Neuronal stem cell (in vitro differentiated cells): ENCODE measurements around the gene ULK3. TPM values are rescaled to one million over a fixed set of nuclear protein-coding genes. Genes with fewer than 3 reads are reported as not detected.

Experiments
- DNase-seq: peaks from one replicate; pipeline ENCODE4 v3.0.0-alpha.2; 2013; ENCODE audit warnings: low spot score
- H2AFZ ChIP-seq: one replicate; pipeline ENCODE4 v1.6.1; 2013; ENCODE audit warnings: mild to moderate bottlenecking, low read length, inconsistent platforms
- H2AK5ac ChIP-seq: 2 replicates; pipeline ENCODE4 v1.6.1; 2013; ENCODE audit warnings: low read depth, mild to moderate bottlenecking, inconsistent platforms, low read length, moderate library complexity, mixed read lengths
- H2BK120ac ChIP-seq: 2 replicates; pipeline ENCODE4 v1.6.1; 2013; ENCODE audit warnings: low read depth, mild to moderate bottlenecking, inconsistent platforms, low read length, moderate library complexity, mixed read lengths
- H2BK12ac ChIP-seq: one replicate; pipeline ENCODE4 v1.6.1; 2013; ENCODE audit warnings: low read length, inconsistent platforms
- H2BK15ac ChIP-seq: 2 replicates; pipeline ENCODE4 v1.6.1; 2013; ENCODE audit warnings: mild to moderate bottlenecking, low read length, inconsistent platforms, mixed read lengths
- H2BK5ac ChIP-seq: one replicate; pipeline ENCODE4 v1.6.1; 2013; ENCODE audit warnings: inconsistent platforms, mild to moderate bottlenecking, low read length, moderate library complexity
- H3K14ac ChIP-seq: one replicate; pipeline ENCODE4 v1.6.1; 2013; ENCODE audit warnings: low read length, inconsistent platforms
- H3K18ac ChIP-seq: 2 replicates; pipeline ENCODE4 v1.6.1; 2013; ENCODE audit warnings: low read length, inconsistent platforms
- H3K23ac ChIP-seq: 2 replicates; pipeline ENCODE4 v1.6.1; 2013; ENCODE audit warnings: low read depth, mild to moderate bottlenecking, mixed read lengths, low read length, inconsistent platforms; ENCODE audit not compliant: poor library complexity
- H3K27ac ChIP-seq: replicated peaks from 3 replicates; pipeline ENCODE4 v1.5.1; 2013; ENCODE audit warnings: low read length, inconsistent platforms
- H3K27me3 ChIP-seq, 3 experiments: 2 replicates each; pipeline ENCODE4 v1.6.1; 2013; ENCODE audit warnings: low read length in 3 of 3, mild to moderate bottlenecking in 2 of 3, inconsistent platforms in 1 of 3, low read depth in 1 of 3, mixed read lengths in 1 of 3, moderate library complexity in 1 of 3; ENCODE audit not compliant: control insufficient read depth in 3 of 3, insufficient read depth in 3 of 3
- H3K36me3 ChIP-seq, 2 donors: replicated peaks in 1 of 2; 2 replicates each; pipeline ENCODE4 v1.6.1; 2013; ENCODE audit warnings: low read length in 2 of 2; ENCODE audit not compliant: control insufficient read depth in 2 of 2, insufficient read depth in 2 of 2
- H3K4ac ChIP-seq: 2 replicates; pipeline ENCODE4 v1.6.1; 2013; ENCODE audit warnings: inconsistent platforms, mild to moderate bottlenecking, low read length, moderate library complexity
- H3K4me1 ChIP-seq, 2 donors: 1 replicate in 1 of 2; 2 replicates in 1 of 2; pipeline ENCODE4 v1.6.1; 2013; ENCODE audit warnings: low read length in 2 of 2, low read depth in 1 of 2; ENCODE audit not compliant: control insufficient read depth in 2 of 2, insufficient read depth in 1 of 2
- H3K4me2 ChIP-seq: one replicate; pipeline ENCODE4 v1.6.1; 2013; ENCODE audit warnings: mild to moderate bottlenecking, low read length, inconsistent platforms; ENCODE audit not compliant: insufficient read depth, poor library complexity, severe bottlenecking
- H3K4me3 ChIP-seq, 2 donors: 2 replicates each; pipeline ENCODE4 v1.5.1; 2013; ENCODE audit warnings: low read length in 2 of 2, mild to moderate bottlenecking in 2 of 2, inconsistent platforms in 1 of 2, moderate library complexity in 1 of 2
- H3K79me1 ChIP-seq: one replicate; pipeline ENCODE4 v1.6.1; 2013; ENCODE audit warnings: low read depth, mild to moderate bottlenecking, inconsistent platforms, low read length, moderate library complexity
- H3K9ac ChIP-seq: one replicate; pipeline ENCODE4 v1.6.1; 2013; ENCODE audit warnings: mild to moderate bottlenecking, low read depth, low read length, inconsistent platforms; ENCODE audit not compliant: poor library complexity
- H3K9me3 ChIP-seq, 2 donors: replicated peaks in 1 of 2; 2 replicates each; pipeline versions ENCODE3 to v1.6.1; 2013; ENCODE audit warnings: low read length in 2 of 2, mild to moderate bottlenecking in 2 of 2, inconsistent platforms in 1 of 2, low read depth in 1 of 2, mixed read lengths in 1 of 2, moderate library complexity in 1 of 2; ENCODE audit not compliant: control insufficient read depth in 2 of 2, insufficient read depth in 1 of 2
- H4K8ac ChIP-seq: one replicate; pipeline ENCODE4 v1.6.1; 2013; ENCODE audit warnings: low read depth, mild to moderate bottlenecking, inconsistent platforms, low read length, moderate library complexity
- H4K91ac ChIP-seq: one replicate; pipeline ENCODE4 v1.6.1; 2013; ENCODE audit warnings: low read length, low read depth, mild to moderate bottlenecking, inconsistent platforms; ENCODE audit not compliant: poor library complexity
- WGBS, 2 donors: extraction: QIAGEN DNeasy Blood & Tissue Kit; methylation state at CpG; one replicate each; pipeline ENCODE4 v1.1.7; 2013; ENCODE audit warnings: missing lambda C conversion rate in 2 of 2, mixed read lengths in 1 of 2; ENCODE audit not compliant: insufficient read length in 2 of 2, insufficient replicate concordance in 1 of 2; ENCODE audit errors: extremely low coverage in 2 of 2; 5-methylcytosine and 5-hydroxymethylcytosine counted together
- polyA plus RNA-seq, 2 experiments: library from polyadenylated mRNA; stranded (reverse); fragments of 200-250 nt; gene quantifications; one replicate each; pipeline ENCODE4 v1.2.3, GENCODE V29; 2013

ULK3 gene
- polyA plus RNA-seq (2013, experiment 1 of 2) = 16.2 TPM
- 15.9 TPM for polyA plus RNA-seq (2013, experiment 2 of 2)

- Histone ChIP-seq H3K14ac (peak within 1 kb of the TSS; percentile 31), H3K9ac (peak within 1 kb of the TSS; percentile 95), H3K36me3 (peaks cover 7 to 65% of the 10 kb centered on the region in 2 donors), H3K79me1 (peaks cover 3% of the 10 kb centered on the region), H2BK120ac (no peak within 1 kb of the TSS), H2AK5ac (no peak within 1 kb of the TSS), H2BK5ac (peak within 1 kb of the TSS; percentile 87), H3K4me2 (peak within 1 kb of the TSS; percentile 78), H2BK15ac (peak within 1 kb of the TSS; percentile 83), H3K18ac (peak within 1 kb of the TSS; percentile 98), H3K4ac (no peak within 1 kb of the TSS), H3K4me3 (peak within 1 kb of the TSS; percentile 90 to 97), H3K27ac (peak within 1 kb of the TSS; percentile 23), H2BK12ac (no peak within 1 kb of the TSS), H4K91ac (peak within 1 kb of the TSS; percentile 32), H2AFZ (peak within 1 kb of the TSS; percentile 97), H3K27me3 (no peaks in the 10 kb centered on the region), H3K23ac (peak within 1 kb of the TSS; percentile 94), H4K8ac (no peak within 1 kb of the TSS), H3K4me1 (peaks cover 6 to 12% of the 10 kb centered on the region in 2 donors), H3K9me3 (no peaks in the 10 kb centered on the region)
- no CpG with 5 or more reads among the region's 84 CpGs for WGBS, 2 donors
- DNase-seq = peak; percentile 87
Observed at GRCh38 chr15:74842581-74843444, at the start of gene ULK3. TSS of gene ULK3 (minus strand) at chr15:74843156. CDS start at chr15:74843105, 51 bp downstream.

- WGBS, 2 donors = no CpG with 5 or more reads among the region's 3 CpGs
- no peak overlapping the region for H3K9ac ChIP-seq
Observed at GRCh38 chr15:74892313-74892712, 49.4 kb upstream of the ULK3 start.

GRCh38 chr15:74891469-74891868 lies 48.5 kb upstream of the ULK3 start:
- H2BK12ac ChIP-seq = no peak overlapping the region
- H3K9me3 ChIP-seq = no peaks in the 10 kb centered on the region
- H2BK15ac ChIP-seq = no peak overlapping the region
- H2BK120ac ChIP-seq = no peak overlapping the region
- peak overlapping the region in 1 of 2 donors; percentile 67 for H3K4me3 ChIP-seq
- no CpG with 5 or more reads among the region's 3 CpGs for WGBS, 2 donors
- H3K23ac ChIP-seq = no peak overlapping the region
- no peak overlapping the region for H3K4ac ChIP-seq
- no peaks in the 10 kb centered on the region for H3K79me1 ChIP-seq
- DNase-seq = no peak
- H2AK5ac ChIP-seq = no peak overlapping the region
- H4K8ac ChIP-seq = no peak overlapping the region
- H3K9ac ChIP-seq = no peak overlapping the region
- H2BK5ac ChIP-seq = no peak overlapping the region
- peaks cover 24 to 40% of the 10 kb centered on the region in 2 donors for H3K36me3 ChIP-seq
- no peak overlapping the region for H3K14ac ChIP-seq
- H3K4me2 ChIP-seq = no peak overlapping the region
- H3K27me3 ChIP-seq = no peaks in the 10 kb centered on the region
- H3K27ac ChIP-seq = no peak overlapping the region
- H3K4me1 ChIP-seq = peaks cover 7% of the 10 kb centered on the region in 2 donors
- H2AFZ ChIP-seq = no peak overlapping the region
- no peak overlapping the region for H4K91ac ChIP-seq
- H3K18ac ChIP-seq = no peak overlapping the region

More at GRCh38 chr15:74892313-74892712, 49.4 kb upstream of the ULK3 start:
- Histone ChIP-seq H2AK5ac (no peak overlapping the region), H3K18ac (no peak overlapping the region), H2AFZ (no peak overlapping the region), H4K91ac (no peak overlapping the region), H2BK15ac (no peak overlapping the region), H2BK12ac (no peak overlapping the region), H2BK120ac (no peak overlapping the region), H3K36me3 (peaks cover 30 to 48% of the 10 kb centered on the region in 2 donors), H4K8ac (no peak overlapping the region), H3K9me3 (no peaks in the 10 kb centered on the region), H3K4me1 (peaks cover 7% of the 10 kb centered on the region in 2 donors), H3K27me3 (no peaks in the 10 kb centered on the region), H3K4me2 (no peak overlapping the region), H3K14ac (no peak overlapping the region), H3K79me1 (no peaks in the 10 kb centered on the region), H3K23ac (peak overlapping the region; percentile 37), H2BK5ac (no peak overlapping the region), H3K27ac (no peak overlapping the region), H3K4ac (no peak overlapping the region), H3K4me3 (no peak overlapping the region)
- DNase-seq = no peak

GRCh38 chr15:74890665-74890960 lies 47.7 kb upstream of the ULK3 start:
- Histone ChIP-seq H3K36me3 (peaks cover 19 to 31% of the 10 kb centered on the region in 2 donors), H3K27ac (no peak overlapping the region), H2BK15ac (no peak overlapping the region), H4K91ac (no peak overlapping the region), H2BK12ac (no peak overlapping the region), H3K23ac (no peak overlapping the region), H3K27me3 (no peaks in the 10 kb centered on the region), H3K4me3 (peak overlapping the region; percentile 67 to 91), H3K18ac (no peak overlapping the region), H3K4ac (no peak overlapping the region), H3K14ac (no peak overlapping the region), H2AFZ (peak overlapping the region; percentile 91), H3K4me1 (peaks cover 7% of the 10 kb centered on the region in 2 donors), H2AK5ac (no peak overlapping the region), H3K4me2 (peak overlapping the region; percentile 92), H3K79me1 (no peaks in the 10 kb centered on the region), H2BK5ac (no peak overlapping the region), H3K9ac (peak overlapping the region; percentile 96), H3K9me3 (no peaks in the 10 kb centered on the region), H2BK120ac (no peak overlapping the region), H4K8ac (no peak overlapping the region)
- no peak for DNase-seq
- WGBS, 2 donors = no CpG with 5 or more reads among the region's 1 CpG
